Measurements from ENCODE around the gene PNPLA5. TPM values are rescaled to one million over a fixed set of nuclear protein-coding genes. Genes with fewer than 3 reads are reported as not detected.

PNPLA5 gene
- polyA plus RNA-seq, 5 donors = 0.05 to 0.12 (median 0.06) TPM; not detected in 1

DNA sequence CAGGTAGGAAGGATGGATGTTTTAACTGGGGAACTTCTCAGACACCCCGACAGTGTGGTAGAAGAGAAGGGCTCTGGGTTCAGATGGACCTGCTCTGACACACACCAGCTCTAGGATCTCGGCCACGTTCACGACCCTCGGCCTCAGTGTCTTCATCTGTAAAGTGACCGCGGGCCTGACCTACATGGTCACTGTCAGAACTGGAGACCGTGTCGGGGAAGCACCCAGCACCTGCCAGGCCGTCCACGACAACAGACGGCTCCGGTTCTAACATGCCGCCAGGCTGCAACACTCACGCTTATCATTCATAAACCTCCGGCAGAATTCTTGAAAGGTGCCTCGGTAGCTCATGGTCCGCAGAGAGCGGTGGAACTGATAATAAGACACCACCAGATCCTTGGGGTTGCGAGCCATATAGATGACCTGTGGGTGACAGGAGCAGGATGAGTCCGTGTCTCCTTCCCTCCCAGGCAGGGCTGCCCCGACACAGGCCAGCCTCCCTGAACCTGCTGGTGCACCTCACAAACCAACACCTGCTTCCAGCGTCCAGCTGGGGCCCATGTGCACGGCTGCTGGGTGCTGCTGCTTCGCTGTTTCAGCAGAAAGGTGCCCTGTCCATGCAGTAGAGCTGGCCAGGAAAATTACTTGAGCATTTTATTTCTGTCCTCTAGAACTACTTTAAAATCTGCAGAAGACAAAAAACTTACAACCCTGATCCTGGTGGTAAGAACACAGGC lies 53.1 kb downstream of the PNPLA5 start:
- no peak for DNase-seq

DNA sequence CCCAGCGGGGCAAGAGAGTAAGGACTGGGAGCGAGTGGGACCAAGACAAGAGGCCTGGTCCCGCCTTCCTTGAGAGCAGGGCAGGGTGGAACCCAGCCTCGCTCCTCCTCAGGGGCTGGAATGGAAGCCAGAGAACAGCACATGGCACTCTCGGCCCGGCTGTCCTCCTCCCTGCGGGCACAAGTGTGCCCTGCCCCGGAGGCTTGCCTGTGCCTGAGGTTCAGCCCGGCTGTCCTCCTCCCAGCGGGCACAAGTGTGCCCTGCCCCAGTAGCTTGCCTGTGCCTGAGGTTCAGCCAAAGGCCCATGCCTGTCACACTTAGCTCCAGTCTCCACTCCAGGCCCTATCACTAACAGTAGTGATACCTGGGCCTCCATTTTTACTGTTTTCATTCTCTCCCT lies 53.7 kb downstream of the PNPLA5 start:
- DNase-seq = no peak

DNA sequence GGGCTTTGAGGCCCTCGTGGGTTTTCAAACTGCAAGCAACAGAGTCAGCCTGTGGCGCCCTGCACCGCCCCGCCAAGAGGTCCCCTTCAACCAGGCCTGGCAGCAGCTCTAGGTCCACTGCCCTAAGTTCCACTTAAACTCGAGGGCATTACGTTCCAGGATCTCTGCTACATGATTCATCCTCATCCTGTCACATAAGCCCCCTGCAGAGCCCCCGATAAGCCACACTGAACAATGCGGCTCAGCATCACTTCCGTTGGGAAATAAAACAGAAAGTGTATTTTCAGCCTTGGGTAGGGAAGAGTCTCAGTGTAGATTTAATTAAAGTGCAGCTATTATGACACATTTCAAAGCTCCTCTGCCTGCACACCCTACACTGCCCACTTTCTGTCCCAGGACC lies 54.1 kb downstream of the PNPLA5 start:
- DNase-seq = no peak

DNA sequence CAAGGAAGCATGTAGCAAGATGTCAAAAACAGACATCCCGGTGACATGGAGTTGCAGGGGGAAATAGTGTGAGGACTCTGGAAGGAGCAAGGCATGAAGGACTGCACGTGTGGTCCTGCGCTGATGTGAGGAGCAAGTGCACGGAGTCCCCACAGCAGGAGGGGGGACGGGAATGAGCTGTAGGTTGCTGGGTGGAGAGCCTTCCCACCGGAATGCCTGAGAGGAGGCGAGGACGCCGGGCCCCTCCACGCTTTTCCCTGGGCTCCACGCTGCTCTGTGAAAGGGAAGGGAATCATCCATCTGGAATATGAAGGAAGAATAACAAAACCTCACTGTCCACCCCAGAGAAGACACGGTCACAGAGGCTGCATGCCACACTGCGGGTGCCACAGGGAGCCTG lies 56.1 kb downstream of the PNPLA5 start:
- no peak for DNase-seq

DNA sequence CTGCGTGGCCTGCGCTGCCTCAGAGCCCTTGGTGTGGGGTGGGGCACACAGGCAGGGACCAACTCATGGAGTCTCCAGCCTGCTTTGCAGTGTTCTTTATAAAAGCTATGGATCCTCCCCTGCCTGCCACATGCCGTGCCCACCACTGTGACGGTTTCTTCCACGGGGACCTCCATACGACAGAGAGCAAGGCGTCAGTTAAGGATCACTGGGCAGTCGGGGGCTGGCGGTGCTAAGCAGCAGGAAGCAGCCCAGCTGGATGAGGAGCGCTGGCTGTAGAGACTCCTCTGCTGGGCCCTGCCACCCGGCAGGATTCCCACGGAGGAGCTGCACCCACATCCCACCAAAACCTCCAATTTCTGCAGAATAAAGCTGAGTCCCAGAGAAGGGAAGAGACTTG lies 56.6 kb downstream of the PNPLA5 start:
- DNase-seq = no peak

DNA sequence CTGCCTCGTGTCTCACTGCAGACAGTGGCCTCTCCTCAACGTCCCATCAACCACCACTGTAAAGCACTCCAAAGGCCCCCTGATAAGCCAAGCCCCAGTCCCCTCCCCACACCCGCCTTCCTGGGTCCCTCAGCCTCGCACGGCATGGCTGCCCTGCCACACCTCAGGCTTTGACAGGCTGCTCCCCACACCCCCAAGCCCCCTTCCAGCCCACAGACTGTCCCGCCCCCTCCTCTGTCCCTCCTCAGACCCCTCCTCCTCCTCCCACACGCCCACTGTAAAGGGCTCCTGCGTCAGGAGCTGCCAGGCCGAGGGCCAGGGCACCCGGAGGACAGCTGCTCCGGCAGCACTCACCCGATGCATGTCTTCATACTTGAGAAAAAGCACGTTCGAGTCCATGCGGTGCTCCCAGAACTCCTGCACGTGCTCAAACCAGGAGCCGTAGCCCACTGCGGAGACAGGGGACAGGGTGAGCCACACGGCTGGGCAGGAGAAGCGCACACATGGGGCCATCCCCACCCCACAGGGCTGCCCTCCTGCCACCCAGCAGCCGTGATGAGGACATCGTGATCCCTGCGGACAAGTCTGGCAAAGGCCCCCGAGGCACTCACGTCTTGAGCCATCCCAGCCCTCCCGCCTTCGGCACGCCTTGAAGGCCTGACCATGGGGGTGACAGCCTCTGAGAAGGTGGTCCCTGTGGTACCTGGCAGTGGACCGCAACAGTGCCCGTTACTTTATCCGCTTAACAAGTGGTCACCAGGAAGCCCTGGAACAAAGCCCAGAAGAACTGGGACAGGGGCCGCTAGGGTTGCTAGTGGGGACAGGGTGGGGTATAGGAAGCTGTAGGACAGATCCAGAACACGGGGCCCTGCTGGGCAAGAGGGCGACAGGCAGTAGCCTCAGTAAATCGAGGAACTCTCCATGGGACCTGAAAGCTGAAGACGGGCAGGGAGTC lies 58.2 kb downstream of the PNPLA5 start:
- no peak for DNase-seq

DNA sequence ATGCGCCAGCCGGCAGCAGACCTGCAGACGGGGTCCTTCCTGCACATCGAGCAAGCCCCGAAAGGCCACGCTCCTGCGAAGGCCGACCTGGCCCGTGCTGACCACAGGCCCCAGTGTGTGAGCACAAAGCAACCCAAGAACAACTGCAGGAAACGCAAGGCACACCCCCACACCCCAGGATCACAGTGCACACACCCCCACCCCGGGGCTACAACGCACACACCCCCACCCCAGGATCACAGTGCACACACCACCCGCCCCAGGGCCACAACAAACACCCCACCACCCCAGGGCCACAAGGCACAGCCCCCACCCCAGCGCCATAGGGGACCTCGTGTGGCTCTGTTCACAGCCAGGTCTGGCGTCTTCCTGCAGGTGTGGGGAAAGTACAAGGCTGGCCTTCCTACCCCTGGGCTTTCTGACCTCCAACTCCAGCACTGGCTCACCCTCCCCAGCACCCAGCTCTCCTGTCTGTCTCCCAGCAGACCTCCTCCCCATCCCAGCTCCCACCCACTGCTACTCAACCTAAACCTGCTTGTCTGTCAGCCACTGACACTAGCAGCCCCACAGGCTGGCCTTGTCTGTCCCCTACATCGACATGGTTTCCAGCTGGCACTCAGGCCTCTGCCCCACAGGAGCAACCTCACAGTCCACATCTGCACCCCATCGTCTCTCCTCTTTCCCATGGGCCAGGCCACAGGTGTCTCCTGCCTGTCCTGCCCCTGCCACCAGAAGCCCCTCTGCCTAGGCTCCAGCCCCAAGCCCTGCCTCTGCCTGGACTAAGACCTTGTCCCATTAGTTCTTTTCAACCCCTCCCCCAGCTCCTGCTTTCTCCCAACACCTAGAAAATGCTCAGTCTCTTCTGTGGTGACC lies 59.2 kb downstream of the PNPLA5 start:
- no peak for DNase-seq

DNA sequence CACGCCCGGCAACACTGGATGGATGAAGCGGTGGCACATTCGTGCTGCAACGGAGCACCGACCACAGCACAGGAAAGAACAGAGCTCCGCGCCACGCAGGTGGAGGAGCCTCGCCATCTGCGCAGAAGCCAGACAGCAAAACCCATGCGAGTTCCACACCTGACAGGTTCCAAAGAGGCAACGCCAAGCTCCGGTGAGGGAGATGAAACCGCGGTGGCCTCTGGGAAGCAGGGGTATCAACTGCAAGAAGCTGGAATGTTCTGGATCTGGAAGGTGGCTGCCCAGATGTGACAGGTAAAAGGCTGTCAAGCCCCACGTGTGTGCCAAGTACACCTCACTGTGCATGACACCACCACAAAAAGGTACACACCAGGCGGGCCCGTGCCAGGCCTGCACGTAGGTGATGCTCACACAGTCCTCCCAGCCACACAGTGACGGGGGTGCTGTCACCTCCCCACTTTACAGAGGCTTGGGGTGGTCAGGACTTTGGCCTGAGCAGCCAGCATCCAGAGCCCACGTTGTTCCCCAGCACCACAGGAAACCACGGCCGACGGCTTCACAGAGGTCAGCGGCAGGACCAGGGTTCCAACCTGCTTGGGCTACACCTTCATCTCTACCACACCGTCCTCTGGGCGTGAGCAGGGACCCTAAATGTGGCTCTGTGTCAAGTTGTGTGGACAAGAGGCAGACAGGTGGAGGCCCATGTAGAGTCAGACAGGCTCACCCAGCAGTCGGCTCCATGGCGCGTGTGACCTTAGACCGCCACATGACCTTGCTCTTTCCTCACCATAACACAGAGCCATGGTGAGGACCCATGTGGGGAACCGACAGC lies 60.0 kb downstream of the PNPLA5 start:
- no peak for DNase-seq

DNA sequence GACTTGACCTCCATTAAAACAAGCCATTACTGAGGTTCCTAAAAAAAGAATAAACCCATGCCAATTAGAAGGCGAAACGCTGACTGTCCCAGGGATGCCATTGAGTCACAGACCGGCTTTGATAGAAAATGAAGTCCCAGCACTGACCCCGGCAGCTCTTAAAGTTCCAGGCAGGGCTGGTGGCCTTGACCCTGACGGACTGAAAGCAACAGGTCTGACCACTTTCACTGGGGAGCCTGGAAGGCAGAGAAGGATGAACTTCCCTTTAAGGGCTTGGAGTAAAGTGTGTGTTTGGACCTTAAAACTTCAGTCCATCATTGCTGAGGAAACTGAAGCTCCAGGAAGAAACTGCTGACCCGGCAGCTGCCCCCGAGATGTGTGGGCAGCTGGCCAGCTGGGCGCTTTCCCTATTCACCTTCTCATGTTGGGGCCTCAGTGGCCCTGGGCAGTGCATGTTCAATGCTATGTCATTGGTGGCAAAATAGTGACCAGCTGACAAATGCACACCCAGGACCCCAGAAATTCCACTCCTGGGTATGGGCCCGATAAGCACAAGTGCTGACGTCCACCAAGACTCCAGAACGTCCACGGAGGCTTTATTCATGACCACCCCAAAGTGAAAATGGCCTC lies 60.8 kb downstream of the PNPLA5 start:
- DNase-seq = no peak

DNA sequence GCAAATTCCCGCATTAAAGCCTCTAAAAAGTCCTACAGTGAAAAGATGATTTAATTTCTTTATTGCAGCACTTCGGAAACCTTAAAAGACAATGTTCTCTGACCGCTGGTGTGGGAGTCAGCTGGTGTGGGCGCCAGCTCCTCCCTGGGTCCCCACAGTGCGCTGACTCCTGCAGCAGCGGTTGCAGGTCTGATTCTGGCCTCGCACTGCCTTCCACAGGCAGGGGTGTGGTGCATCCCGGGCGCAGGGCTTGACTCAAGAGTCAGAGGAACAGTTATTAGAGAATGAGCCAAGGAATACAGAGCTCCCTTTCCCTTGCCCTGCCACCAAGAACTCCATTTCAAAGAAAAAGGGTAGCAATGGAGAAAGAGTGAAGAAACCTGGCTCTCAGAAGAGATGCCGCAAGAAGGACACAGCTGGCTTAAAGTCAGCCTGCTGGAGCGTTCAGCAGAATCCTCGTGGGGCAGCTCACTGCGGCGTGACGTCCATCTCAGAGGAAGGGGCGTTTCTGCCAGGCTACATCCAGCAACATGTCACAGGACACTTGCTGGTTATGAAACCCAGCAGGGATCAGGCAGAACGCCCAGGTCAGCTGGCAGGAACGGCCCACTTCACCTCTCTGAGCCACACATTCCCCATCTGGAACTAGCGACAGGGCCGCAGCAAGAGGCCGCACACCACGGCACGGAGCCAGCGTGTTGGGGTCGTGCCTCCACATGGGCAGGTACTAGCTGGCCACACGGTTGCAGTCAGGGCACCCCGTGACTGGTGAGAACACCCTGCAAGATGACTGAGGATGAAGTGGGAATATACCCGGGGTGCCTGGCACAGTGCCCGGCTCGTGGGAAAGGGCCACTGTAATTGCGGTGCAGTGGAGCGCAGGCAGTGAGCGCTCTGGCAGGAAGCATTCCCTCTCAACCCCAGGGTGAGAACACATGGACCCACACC lies 61.6 kb downstream of the PNPLA5 start:
- DNase-seq = peak; percentile 22 to 44

Other genes with a start within 250 kb of the PNPLA5 start
- 1 to 10 TPM; 3.4 to 5.9 (median 3.9) TPM for gene EFCAB6, start 79.7 kb downstream of the PNPLA5 start, polyA plus RNA-seq (ENCODE audit: insufficient read depth in 1 of 5, insufficient read length in 5 of 5, low replicate concordance in 1 of 5)
- 1 to 10 TPM in 4 of 5 donors, under 1 TPM in 1; 0.65 to 2.4 (median 1.5) TPM for gene SULT4A1, start 29.5 kb downstream of the PNPLA5 start, polyA plus RNA-seq (ENCODE audit: insufficient read depth in 1 of 5, insufficient read length in 5 of 5, low replicate concordance in 1 of 5)
- gene PNPLA3, start 31.8 kb upstream of the PNPLA5 start, polyA plus RNA-seq (ENCODE audit: insufficient read depth in 1 of 5, insufficient read length in 5 of 5, low replicate concordance in 1 of 5) = under 1 TPM; 0.46 to 0.77 (median 0.55) TPM
- gene SAMM50, start 63.4 kb upstream of the PNPLA5 start, polyA plus RNA-seq (ENCODE audit: insufficient read depth in 1 of 5, insufficient read length in 5 of 5, low replicate concordance in 1 of 5) = 10 to 100 TPM; 51.8 to 65.1 (median 61.7) TPM
- 10 to 100 TPM; 33.0 to 45.3 (median 35.7) TPM for gene PARVB, start 132.3 kb upstream of the PNPLA5 start, polyA plus RNA-seq (ENCODE audit: insufficient read depth in 1 of 5, insufficient read length in 5 of 5, low replicate concordance in 1 of 5)